HFF-Myc (cell line): Measurements from ENCODE around the gene MYCBPAP.

ENCODE experiments used
- DNase-seq: peaks from one replicate; pipeline ENCODE4 v3.0.0-alpha.2; 2011; ENCODE audit warnings: low read depth; ENCODE audit errors: extremely low read depth
- H3K4me3 ChIP-seq: replicated peaks from 2 replicates; pipeline ENCODE4 v1.5.1; 2011; ENCODE audit warnings: low read depth, mild to moderate bottlenecking, control low read depth, low read length
- TF ChIP-seq, protein P1 (sequence below): IDR thresholded peaks from 2 replicates; pipeline ENCODE4 v1.5.1; 2012; ENCODE audit warnings: mild to moderate bottlenecking, low read depth, low read length, control low read depth; ENCODE audit errors: missing control alignments

MYCBPAP gene

GRCh38 chr17:50487213-50488096 is 20.8 kb upstream of the MYCBPAP start:
- no peak for DNase-seq
- TF ChIP-seq, protein P1, sequence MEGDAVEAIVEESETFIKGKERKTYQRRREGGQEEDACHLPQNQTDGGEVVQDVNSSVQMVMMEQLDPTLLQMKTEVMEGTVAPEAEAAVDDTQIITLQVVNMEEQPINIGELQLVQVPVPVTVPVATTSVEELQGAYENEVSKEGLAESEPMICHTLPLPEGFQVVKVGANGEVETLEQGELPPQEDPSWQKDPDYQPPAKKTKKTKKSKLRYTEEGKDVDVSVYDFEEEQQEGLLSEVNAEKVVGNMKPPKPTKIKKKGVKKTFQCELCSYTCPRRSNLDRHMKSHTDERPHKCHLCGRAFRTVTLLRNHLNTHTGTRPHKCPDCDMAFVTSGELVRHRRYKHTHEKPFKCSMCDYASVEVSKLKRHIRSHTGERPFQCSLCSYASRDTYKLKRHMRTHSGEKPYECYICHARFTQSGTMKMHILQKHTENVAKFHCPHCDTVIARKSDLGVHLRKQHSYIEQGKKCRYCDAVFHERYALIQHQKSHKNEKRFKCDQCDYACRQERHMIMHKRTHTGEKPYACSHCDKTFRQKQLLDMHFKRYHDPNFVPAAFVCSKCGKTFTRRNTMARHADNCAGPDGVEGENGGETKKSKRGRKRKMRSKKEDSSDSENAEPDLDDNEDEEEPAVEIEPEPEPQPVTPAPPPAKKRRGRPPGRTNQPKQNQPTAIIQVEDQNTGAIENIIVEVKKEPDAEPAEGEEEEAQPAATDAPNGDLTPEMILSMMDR, result no peak
- no peak overlapping the region for H3K4me3 ChIP-seq

DNA sequence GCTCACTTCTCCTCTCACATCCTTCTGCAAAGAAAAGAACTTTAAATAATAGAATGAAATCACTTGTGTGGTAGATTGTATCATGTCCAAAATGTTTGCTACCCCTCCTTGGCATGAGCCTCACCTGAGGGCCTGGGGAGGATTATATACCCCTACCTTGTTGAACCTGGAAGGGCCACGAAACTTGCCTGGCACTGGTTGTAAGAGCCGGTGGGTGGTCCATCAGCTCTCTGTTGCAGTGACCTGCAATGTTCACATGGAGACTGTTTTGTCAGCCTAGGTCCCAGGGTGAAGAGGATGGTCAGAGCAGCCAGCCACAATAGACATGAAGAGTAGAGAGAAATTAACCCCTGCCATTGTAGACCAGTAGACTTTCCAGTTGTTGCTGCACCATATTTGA is 19.4 kb upstream of the MYCBPAP start:
- TF ChIP-seq, protein P1, result no peak
- no peak overlapping the region for H3K4me3 ChIP-seq
- DNase-seq, result no peak

DNA sequence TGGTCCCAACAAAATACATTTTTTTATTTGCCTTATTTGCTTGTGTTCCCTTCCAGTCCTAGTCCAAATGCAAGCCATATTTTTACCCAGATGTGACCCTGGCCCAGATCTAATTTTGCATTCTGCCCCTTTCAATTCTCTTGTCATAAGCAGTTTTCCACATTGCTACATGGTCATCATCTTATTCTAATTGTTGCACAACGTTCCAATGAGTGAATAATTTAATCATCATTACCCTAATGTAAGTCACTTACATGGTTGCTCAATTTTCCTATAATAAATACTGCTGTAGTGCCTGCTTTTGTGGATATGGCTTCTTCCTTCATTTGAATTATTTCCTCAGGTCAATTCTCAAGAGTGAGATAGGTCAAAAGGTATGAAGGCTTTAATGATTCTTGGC is 16.7 kb upstream of the MYCBPAP start:
- TF ChIP-seq, protein P1, result no peak
- H3K4me3 ChIP-seq, result no peak overlapping the region
- DNase-seq, result no peak

DNA sequence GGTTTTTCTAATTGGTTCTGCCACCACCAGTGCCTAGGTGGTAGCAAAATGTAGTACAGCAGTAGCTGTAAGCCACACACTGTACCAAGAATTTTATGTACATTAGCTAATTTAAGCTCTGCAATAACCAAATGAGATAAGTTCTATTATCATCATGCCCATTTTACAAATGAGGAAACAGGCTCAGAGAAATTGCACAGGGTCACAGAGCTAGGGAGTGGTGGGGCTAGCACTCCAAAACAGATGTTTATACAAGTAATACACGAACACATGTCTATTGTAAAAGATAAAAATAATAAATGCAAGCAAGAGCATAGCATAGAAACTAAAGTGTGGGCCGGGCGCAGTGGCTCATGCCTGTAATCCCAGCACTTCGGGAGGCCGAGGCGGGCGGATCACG is 16.0 kb upstream of the MYCBPAP start:
- no peak for DNase-seq
- TF ChIP-seq, protein P1, result no peak
- no peak overlapping the region for H3K4me3 ChIP-seq

- no peak overlapping the region for H3K4me3 ChIP-seq
- TF ChIP-seq, protein P1, result no peak
- no peak for DNase-seq
Observed at GRCh38 chr17:50493744-50494143, 14.5 kb upstream of the MYCBPAP start.

DNA sequence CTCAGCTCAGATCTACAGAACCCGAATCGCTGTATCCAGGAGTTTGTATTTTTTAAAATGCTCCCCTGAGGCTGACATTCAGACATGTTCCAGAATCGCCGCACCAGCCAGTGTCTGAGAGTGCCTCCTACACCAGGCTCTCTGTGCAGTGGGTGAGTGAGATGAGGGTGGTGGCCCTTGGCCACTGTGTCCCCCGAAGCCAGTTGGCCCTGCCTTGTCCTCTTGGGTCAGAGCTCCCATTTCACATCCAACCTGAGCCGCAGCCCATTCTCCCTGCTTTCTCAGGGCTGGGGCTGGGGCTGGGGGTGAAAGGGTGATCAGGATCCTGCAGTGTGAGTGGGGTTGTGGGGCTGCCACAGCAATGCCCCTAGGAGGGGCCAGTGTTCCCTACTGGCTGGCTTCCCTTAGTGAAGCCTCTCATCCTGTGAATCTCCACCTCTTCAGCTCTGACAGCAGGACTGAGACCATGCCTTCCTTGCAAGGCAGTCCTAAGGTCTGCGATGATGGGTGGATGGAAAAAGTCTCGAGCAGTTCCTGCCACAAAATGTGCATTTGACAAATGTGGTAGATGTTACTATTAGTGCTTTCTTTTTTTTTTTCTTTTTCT is 12.9 kb upstream of the MYCBPAP start:
- TF ChIP-seq, protein P1, result no peak
- no peak for DNase-seq
- no peak overlapping the region for H3K4me3 ChIP-seq
